Measurements from ENCODE around the gene BRINP3. TPM values are rescaled to one million over a fixed set of nuclear protein-coding genes. Genes with fewer than 3 reads are reported as not detected.

Gene BRINP3
- total RNA-seq, 4 donors from 2014 or later, result 0.20 TPM; not detected in 3

- H3K36me3 ChIP-seq, result no peaks in the 10 kb centered on the region
- ATAC-seq, result no peak
- H3K9me3 ChIP-seq, result no peaks in the 10 kb centered on the region
- TF ChIP-seq POLR2A (IDR thresholded peaks at IDR 0.05) (no peak), CTCF (IDR thresholded peaks at IDR 0.05 in 4 of 5, conservative IDR thresholded peaks at IDR 0.05 in 1 of 5) (no peak)
- H3K4me3 ChIP-seq, result no peak overlapping the region
- H3K27ac ChIP-seq, result no peak overlapping the region
- no peak for DNase-seq
- in situ Hi-C loops (cut with MboI; ENCODE audit: low sequenced_read_pairs in 4 of 4), result no loop called here
- intact Hi-C loops (cut with DNase I; ENCODE audit: low total_unique reads), result no loop called here
- no peaks in the 10 kb centered on the region for H3K27me3 ChIP-seq
- no peaks in the 10 kb centered on the region for H3K4me1 ChIP-seq
These were observed 322.9 kb downstream of the BRINP3 start for GRCh38 chr1:190154744-190155143.

GRCh38 chr1:190147616-190148015 is 330.0 kb downstream of the BRINP3 start:
- DNase-seq (no peak), ATAC-seq (no peak)
- TF ChIP-seq POLR2A (IDR thresholded peaks at IDR 0.05), result no peak
- TF ChIP-seq CTCF (IDR thresholded peaks at IDR 0.05 in 4 of 5, conservative IDR thresholded peaks at IDR 0.05 in 1 of 5), result no peak
- Histone ChIP-seq H3K4me1 (no peaks in the 10 kb centered on the region), H3K27me3 (no peaks in the 10 kb centered on the region), H3K9me3 (no peaks in the 10 kb centered on the region), H3K36me3 (no peaks in the 10 kb centered on the region), H3K27ac (no peak overlapping the region), H3K4me3 (no peak overlapping the region)
- intact Hi-C loops (cut with DNase I; ENCODE audit: low total_unique reads) (no loop called here), in situ Hi-C loops (cut with MboI; ENCODE audit: low sequenced_read_pairs in 4 of 4) (no loop called here)

GRCh38 chr1:190144650-190145049 is 333.0 kb downstream of the BRINP3 start:
- ATAC-seq (no peak), DNase-seq (no peak)
- Histone ChIP-seq H3K36me3 (no peaks in the 10 kb centered on the region), H3K4me1 (no peaks in the 10 kb centered on the region), H3K27ac (no peak overlapping the region), H3K9me3 (no peaks in the 10 kb centered on the region), H3K4me3 (no peak overlapping the region), H3K27me3 (no peaks in the 10 kb centered on the region)
- intact Hi-C loops (cut with DNase I; ENCODE audit: low total_unique reads), result no loop called here
- TF ChIP-seq CTCF (IDR thresholded peaks at IDR 0.05 in 4 of 5, conservative IDR thresholded peaks at IDR 0.05 in 1 of 5) (no peak), POLR2A (IDR thresholded peaks at IDR 0.05) (no peak)
- in situ Hi-C loops (cut with MboI; ENCODE audit: low sequenced_read_pairs in 4 of 4), result no loop called here

- H3K4me1 ChIP-seq, result no peaks in the 10 kb centered on the region
- no peak for TF ChIP-seq POLR2A (IDR thresholded peaks at IDR 0.05)
- ATAC-seq (no peak), DNase-seq (no peak)
- no peaks in the 10 kb centered on the region for H3K9me3 ChIP-seq
- intact Hi-C loops (cut with DNase I; ENCODE audit: low total_unique reads) (no loop called here), in situ Hi-C loops (cut with MboI; ENCODE audit: low sequenced_read_pairs in 4 of 4) (no loop called here)
- H3K36me3 ChIP-seq, result no peaks in the 10 kb centered on the region
- no peaks in the 10 kb centered on the region for H3K27me3 ChIP-seq
- no peak overlapping the region for H3K27ac ChIP-seq
- no peak overlapping the region for H3K4me3 ChIP-seq
These were observed 337.0 kb downstream of the BRINP3 start for GRCh38 chr1:190140644-190141043.

GRCh38 chr1:190138702-190139101 is 339.0 kb downstream of the BRINP3 start:
- no peaks in the 10 kb centered on the region for H3K36me3 ChIP-seq
- no peaks in the 10 kb centered on the region for H3K4me1 ChIP-seq
- no peak overlapping the region for H3K4me3 ChIP-seq
- intact Hi-C loops (cut with DNase I; ENCODE audit: low total_unique reads) (no loop called here), in situ Hi-C loops (cut with MboI; ENCODE audit: low sequenced_read_pairs in 4 of 4) (no loop called here)
- DNase-seq, result no peak
- H3K27ac ChIP-seq, result no peak overlapping the region
- ATAC-seq, result no peak
- H3K27me3 ChIP-seq, result no peaks in the 10 kb centered on the region
- no peak for TF ChIP-seq POLR2A (IDR thresholded peaks at IDR 0.05)
- no peak for TF ChIP-seq CTCF (IDR thresholded peaks at IDR 0.05 in 4 of 5, conservative IDR thresholded peaks at IDR 0.05 in 1 of 5)
- no peaks in the 10 kb centered on the region for H3K9me3 ChIP-seq

All from gastrocnemius medialis (tissue), 4 donors.